GM18907 (cell line): ENCODE measurements around the gene RPLP1.
A peak's percentile ranks its signal among the peaks of the same experiment; 100 is the strongest.

Experiments used
- ATAC-seq: cut with Tn5 transposase; IDR thresholded peaks from one replicate; pipeline ENCODE4 v1.9.1; 2021; ENCODE audit warnings: mild to moderate bottlenecking, moderate library complexity; ENCODE audit not compliant: unreplicated experiment

The RPLP1 gene

DNA sequence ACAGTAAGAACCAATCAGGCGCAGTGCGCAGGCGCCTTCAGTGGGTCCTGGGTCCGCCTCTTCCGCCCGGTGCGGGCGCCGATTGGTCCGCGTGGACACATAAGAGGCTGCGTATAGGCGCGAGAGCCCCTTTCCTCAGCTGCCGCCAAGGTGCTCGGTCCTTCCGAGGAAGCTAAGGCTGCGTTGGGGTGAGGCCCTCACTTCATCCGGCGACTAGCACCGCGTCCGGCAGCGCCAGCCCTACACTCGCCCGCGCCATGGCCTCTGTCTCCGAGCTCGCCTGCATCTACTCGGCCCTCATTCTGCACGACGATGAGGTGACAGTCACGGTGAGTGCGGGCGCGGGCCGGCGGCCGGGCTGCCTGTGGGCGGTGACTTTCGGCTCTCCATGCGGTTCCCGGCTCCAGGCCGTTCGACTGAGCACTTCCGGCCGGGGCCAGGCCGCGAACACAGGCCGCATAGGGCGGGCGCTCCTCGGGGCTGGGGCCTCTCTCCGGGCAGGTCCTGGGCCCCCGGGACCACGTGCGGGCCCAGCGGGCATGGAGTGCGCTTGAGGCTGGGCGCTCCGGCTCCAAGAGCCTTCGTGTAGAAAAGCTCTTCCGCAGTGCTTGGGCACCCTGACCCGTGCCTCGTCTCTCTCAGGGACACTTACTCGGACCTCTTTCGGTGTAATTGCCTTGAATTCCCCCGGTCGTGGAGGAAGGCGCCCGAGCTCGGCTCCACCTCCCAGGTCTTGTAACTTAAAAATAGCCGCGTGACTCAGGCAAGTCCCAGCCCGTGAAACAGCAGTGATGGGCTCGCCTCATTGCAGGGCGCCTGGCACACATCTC lies at the start of gene RPLP1:
Gene RPLP1, plus strand, starts transcription at position 127 of the 830 bp plus-strand sequence. Its CDS starts 131 bp downstream, at position 258.
- peak; percentile 84 for ATAC-seq

GRCh38 chr15:69403594-69403993 lies 49.0 kb upstream of the RPLP1 start:
- no peak for ATAC-seq

GRCh38 chr15:69405110-69405509 lies 47.5 kb upstream of the RPLP1 start:
- ATAC-seq: no peak

- no peak for ATAC-seq
Measured at GRCh38 chr15:69407719-69408400, 44.8 kb upstream of the RPLP1 start.

DNA sequence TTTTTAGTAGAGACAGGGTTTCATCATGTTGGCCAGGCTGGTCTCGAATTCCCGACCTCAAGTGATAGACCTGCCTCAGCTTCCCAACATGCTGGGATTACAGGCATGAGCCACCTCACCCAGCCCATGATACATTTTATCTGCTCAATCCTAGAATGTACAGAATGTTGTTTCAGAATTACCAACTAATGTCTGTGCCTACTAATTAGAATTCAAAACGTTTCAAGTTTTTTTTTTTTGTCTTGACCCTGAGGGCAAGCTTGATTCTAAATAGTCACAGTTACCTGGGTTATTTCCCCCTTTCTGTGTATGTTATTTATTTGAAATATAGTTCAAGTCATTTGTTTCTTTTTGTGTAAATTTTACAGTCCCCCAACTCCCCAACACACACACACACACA lies 43.8 kb upstream of the RPLP1 start:
- no peak for ATAC-seq

- ATAC-seq: no peak
Measured at GRCh38 chr15:69410248-69410874, 42.3 kb upstream of the RPLP1 start.

DNA sequence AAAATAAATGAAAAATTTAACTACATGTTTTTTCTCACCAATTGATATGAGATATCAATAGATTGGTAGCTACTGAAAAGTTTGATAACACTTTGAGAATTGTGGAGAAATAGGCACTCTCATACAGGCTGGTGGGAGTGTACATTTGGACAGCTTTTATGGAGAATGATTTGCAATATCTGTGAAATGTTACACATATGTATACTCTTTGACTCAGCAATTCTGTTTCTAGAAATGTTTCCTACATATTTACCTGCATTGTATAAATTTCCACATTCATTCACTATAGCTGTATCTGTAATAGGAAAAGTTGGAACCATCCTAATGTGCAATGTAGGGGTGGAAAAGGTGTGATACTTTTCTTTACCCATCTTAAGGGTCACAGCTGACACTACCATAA lies 40.3 kb upstream of the RPLP1 start:
- no peak for ATAC-seq

DNA sequence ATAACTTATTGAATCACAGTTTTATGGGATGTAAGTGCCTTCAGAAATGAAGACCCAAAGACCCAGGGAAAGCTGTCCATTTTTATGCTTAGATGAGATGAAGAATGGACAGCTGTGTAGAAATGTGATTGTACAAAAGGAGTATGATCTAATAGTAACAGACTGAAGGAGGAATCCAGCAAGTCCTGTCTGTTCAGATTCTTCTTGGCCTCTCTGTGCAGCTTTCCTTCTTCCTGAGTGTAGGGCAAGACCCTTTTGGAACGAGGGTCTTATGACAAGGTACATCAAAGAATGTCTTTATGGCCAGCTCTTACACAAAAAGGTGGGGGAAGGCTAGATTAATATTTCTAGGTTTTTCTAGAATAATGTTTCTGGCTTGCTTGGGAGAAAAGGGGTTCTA lies 39.9 kb upstream of the RPLP1 start:
- ATAC-seq: no peak

DNA sequence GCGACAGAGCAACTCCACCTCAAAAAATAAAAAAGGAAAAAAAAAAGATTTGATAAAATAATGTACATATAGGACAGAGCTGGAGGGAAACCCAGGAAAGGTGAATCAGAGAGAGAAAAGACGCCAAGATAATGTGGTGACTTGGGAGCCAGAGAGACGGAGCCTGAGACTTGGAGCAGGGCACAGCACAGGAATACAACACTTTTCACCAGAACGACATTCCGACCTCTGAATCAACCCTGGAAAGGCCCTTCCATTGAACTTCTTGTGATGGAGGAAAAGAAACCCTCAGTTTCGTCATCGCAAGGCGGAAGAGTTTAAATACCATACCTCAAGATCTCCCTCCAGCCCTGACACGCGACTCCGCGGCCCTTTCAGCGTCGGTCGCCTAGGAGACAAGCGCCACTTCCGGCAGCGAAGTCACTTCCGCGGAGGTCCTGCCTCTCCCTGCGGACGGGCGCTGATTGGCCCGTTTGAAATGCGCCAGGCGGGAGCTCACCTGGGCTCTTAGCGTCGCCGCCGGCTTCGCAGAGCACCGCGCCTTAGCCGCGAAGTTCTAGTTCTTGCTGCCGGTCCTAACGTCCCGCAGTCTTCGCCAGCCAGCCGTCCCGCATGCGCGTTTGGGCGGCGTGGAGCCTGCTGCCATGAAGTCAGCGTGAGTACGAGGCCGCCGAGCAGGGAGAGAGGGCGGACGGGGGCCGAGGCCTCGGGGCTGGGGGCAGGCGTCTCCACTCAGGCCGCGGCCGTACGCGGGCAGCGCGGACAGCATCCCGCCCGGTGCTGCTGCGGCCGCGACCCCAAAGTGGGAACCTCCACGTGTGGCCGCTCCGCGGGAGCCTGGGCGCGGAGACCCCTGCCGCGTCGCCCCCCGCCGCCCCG lies 38.6 kb upstream of the RPLP1 start, which contains the start of gene KIF23:
Gene KIF23, plus strand, starts transcription at position 528 of the 879 bp plus-strand sequence. Its CDS starts 117 bp downstream, at position 645.
- peak; percentile 90 for ATAC-seq

DNA sequence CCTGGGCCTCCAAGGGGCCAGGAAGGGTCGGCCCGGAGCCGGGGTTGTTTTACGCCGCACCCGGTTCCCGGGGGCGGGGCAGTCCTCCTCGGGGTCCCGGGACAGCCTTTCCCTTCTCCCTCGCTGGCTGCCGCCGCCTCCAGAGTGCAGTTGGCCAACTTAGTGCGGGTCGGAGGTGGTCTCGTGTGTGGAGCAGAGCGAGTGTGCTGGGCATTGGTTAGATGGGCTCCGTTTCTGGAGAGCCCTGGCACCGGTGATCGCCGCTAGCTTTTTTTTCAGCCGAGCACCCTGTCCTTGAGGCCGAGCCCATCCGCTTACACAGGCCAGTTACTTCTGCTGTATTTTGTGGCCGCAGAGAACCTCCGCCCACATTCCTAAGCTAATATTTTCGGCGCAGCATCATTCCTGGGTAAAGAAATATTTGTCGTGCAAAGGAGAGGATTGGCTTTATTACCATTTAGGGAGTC lies 37.9 kb upstream of the RPLP1 start:
- ATAC-seq: peak; percentile 38

- no peak for ATAC-seq
Measured at GRCh38 chr15:69415381-69415780, 37.2 kb upstream of the RPLP1 start.

DNA sequence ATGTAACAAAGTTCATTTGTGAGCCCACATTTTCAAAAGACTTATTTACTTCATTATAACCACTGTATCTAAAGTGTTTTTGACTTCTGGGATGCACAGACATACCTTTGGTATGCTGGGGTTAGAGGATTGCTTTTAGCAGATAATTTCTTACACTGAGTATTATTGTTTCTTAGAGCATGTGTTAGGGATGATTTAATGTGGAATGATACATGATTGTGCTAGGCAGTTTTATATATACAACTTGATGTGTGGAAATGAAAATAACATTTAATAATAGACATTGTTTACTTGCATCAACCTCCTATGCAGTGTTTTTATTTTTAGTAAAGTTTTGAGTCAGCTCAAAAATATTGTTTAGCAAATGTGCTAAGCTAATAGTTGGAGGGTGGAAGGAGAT lies 35.0 kb upstream of the RPLP1 start:
- ATAC-seq: no peak

GRCh38 chr15:69421498-69421897 lies 31.1 kb upstream of the RPLP1 start:
- ATAC-seq: no peak

DNA sequence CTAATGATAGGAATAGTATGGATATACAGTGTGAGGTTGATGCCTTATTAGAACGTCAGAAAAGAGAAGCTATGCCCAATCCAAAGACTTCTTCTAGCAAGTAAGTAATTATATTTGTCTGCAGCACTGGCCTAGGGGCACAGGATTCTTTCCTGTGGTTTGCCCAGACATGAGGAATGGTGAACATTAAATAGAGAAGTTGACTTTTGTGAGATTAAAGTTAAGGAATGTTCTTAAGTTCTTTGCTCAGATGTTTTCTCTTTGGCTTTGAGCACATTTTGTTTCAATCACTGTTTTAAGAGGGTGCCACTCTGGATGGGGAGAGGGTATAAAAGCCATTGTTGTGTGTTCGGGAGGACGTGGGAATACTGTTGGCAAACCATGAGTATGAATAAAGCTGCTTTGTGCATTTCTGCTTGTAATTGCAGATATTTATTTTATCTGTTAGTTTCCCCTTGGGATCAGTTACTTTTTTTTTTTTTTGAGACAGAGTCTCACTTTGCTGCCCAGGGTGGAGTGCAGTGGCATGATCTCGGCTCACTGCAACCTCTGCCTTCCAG lies 30.2 kb upstream of the RPLP1 start:
- ATAC-seq: no peak

DNA sequence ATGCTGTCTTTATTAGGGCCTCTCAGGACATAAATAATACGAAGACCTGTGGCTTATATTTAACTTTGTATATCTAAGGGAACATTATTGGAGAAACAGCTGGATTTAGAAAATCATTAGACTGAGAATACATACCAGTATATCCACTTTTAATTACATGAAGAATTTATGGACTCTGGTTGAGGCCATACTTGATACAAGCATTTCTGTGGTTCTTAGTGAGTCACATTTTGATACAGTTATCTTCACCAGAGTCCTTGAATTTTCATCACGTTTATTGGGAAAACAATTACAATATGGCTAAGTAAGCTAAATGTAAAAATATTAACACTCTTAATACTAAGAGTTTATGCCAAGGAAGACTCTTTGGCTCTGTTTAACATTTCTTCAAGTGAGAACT lies 28.6 kb upstream of the RPLP1 start:
- ATAC-seq: no peak

- ATAC-seq: no peak
Measured at GRCh38 chr15:69424748-69425413, 27.7 kb upstream of the RPLP1 start.

- ATAC-seq: no peak
Measured at GRCh38 chr15:69433831-69434230, 18.8 kb upstream of the RPLP1 start.

DNA sequence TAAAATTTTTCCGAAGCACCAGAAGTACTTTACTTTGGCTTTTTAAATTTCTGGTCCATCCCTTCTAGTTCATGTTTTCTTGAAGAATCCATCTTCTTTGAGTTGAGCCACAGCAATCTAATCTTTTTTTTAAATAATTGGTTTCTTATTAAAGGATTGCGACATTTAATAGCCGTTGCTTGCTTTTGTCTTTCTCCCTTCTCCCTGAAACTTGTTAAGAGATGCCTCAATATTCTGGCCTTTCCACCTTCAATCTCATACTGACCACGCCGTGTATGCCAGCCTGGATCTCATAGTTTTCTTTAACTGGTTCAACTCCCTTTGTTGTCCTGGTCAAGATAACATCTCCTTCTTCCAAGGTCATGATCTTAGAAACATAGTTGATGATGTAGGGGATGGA lies 18.4 kb upstream of the RPLP1 start:
- no peak for ATAC-seq

DNA sequence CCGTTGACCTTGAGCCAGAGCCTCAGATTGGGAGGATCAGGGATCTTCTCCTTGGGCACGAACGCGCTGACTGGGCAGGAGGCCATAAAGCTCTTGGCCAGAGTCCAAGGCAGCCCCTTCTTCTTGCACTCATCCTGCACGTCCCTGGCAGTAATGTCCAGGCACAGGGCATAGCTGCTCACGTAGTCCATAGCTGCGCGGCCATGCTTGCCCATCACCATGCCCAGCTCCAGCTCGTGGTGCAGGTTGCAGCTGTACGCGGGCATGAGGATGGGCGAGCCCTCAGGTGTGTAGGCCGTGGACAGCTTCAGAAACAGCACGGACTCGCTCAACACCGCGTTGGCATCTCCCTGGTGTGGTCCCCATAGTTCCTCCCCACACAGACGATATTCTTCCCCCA lies 17.9 kb upstream of the RPLP1 start:
- no peak for ATAC-seq

DNA sequence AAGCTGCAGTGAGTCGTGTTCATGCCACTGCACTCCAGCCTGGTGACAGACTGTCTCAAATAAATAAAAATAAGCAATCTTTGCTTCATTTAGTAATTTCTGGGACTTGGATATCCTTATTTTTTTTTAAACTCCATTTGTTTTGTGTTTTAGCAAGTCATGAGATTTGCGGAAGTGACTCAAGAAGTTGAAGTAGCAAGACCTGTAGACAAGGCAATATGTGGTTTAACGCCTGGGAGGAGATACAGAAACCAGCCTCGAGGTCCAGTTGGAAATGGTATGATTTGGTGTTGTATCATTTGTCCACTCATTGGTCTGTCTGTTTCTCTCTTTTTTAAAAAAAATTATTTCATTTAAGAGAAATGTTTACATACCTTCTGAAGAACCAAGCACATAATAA lies 16.6 kb upstream of the RPLP1 start:
- no peak for ATAC-seq
